Kidney epithelial cell (primary cell): Measurements from ENCODE around the gene AIDA. TPM values are rescaled to one million over a fixed set of nuclear protein-coding genes. Genes with fewer than 3 reads are reported as not detected.
A peak's percentile ranks its signal among the peaks of the same experiment; 100 is the strongest.

ENCODE experiments used
- DNase-seq: peaks from one replicate; pipeline ENCODE4 v3.0.0-alpha.2; 2010; ENCODE audit warnings: low read depth
- H3K27me3 ChIP-seq: 2 replicates; pipeline ENCODE4 v1.6.0; 2011; ENCODE audit warnings: low read length; ENCODE audit not compliant: control insufficient read depth, insufficient read depth
- H3K36me3 ChIP-seq: 2 replicates; pipeline ENCODE4 v1.5.1; 2011; ENCODE audit warnings: low read length; ENCODE audit not compliant: control insufficient read depth, insufficient read depth
- H3K4me3 ChIP-seq: 2 replicates; pipeline ENCODE4 v1.5.1; 2011; ENCODE audit warnings: low read depth, mild to moderate bottlenecking, control low read depth, low read length
- total RNA-seq: library from RNA; depleted of rRNA; stranded (reverse); fragments of >200 nt; gene quantifications from 2 replicates; pipeline ENCODE4 v1.2.3, GENCODE V29; 2015
- TF ChIP-seq, protein P1 (sequence below): IDR thresholded peaks from 2 replicates; pipeline ENCODE4 v1.5.1; 2011; ENCODE audit warnings: mild to moderate bottlenecking, moderate library complexity, low read length, control low read depth, inconsistent platforms; ENCODE audit not compliant: insufficient read depth, poor library complexity, severe bottlenecking

Gene AIDA
- total RNA-seq, 1 donor from 2014 or later, result 50.7 TPM

DNA sequence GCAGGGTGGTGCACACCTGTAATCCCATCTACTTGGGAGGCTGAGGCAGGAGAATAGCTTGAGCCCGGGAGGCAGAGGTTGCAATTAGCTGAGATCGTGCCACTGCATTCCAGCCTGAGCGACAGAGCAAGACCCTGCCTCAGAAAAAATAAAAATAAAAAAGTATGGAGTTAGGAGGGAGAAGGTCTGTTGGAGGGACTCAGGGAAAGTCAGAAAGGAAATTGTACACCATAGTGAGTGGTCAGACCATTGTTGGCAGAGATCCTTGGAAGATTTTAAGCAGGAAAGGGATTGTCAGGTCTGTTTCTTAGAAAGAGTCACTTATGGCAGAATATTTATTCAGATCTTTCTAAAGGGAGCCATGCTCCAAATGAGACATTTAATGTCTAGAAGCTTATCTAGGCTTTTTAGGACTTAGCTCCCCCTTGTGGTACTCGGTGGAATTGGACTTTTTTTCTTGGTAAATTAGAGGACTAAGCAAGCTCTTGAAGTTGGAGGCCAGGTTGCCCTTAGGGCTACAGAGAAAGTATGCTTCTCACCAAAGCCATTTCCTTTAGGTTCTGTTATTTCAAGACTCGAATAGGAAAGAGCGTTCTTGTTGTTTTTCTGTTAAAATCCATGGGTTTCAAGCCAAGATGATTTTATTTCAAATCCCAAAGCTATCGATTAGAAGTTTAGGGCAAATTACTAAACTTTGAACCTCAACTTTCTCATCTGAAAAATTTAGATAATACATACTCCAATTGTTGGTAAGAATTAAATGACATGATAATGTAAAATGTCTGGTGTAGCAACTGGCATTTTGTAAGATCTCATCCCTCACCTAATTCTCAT, 77.9 kb downstream of the AIDA start:
- Histone ChIP-seq H3K4me3 (no peak overlapping the region), H3K27me3 (no peaks in the 10 kb centered on the region), H3K36me3 (no peaks in the 10 kb centered on the region)
- DNase-seq, result no peak
- TF ChIP-seq, protein P1, sequence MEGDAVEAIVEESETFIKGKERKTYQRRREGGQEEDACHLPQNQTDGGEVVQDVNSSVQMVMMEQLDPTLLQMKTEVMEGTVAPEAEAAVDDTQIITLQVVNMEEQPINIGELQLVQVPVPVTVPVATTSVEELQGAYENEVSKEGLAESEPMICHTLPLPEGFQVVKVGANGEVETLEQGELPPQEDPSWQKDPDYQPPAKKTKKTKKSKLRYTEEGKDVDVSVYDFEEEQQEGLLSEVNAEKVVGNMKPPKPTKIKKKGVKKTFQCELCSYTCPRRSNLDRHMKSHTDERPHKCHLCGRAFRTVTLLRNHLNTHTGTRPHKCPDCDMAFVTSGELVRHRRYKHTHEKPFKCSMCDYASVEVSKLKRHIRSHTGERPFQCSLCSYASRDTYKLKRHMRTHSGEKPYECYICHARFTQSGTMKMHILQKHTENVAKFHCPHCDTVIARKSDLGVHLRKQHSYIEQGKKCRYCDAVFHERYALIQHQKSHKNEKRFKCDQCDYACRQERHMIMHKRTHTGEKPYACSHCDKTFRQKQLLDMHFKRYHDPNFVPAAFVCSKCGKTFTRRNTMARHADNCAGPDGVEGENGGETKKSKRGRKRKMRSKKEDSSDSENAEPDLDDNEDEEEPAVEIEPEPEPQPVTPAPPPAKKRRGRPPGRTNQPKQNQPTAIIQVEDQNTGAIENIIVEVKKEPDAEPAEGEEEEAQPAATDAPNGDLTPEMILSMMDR, result peak; percentile 81

DNA sequence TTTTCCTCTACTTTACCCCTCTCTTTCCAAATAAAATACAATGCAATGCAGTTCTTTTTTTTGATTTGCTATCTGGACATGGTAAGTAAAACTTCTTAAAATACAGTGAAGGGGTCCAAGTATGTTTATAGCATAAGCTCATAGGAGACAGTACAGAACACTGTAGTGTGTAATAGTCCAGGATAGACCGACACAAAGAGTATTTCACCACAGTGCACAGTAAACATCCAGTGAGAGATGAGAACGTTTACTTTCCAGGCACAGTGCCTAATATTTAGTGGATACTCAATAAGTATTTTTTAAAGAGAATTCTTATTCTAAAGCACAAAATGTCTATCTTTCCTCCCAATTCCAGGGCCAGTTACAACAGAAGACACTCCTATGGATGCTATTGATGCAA, 79.5 kb downstream of the AIDA start:
- H3K36me3 ChIP-seq, result no peaks in the 10 kb centered on the region
- DNase-seq, result no peak
- no peaks in the 10 kb centered on the region for H3K27me3 ChIP-seq
- H3K4me3 ChIP-seq, result no peak overlapping the region
- TF ChIP-seq, protein P1, result no peak

DNA sequence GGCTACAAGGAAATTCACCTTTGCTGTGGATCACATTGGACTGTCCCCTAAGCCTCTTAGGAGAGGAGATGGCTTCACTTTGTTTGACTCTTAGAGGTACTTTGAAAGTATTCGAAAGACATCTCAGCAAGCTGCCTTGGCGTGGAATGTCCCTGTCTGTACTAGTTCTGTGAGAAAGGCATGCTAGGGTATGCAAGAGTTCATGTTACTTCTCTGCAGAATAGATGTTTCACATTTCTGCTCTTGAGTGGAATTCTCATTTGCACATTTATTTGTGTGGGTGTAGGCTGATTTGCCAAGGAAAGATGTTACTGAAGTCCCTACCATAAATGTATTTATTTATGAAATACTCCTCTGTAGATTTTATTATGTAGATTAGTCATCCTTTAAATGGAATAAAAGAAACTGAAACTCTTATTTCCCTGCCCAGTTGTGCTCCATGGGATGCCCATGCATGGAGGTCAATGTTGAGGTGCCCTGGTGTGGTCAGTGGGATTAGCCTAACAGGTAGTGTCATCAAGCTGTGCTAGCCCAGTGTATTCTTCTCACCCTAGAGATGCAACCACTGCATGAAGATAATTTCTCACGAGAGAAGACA, 80.6 kb downstream of the AIDA start:
- no peak overlapping the region for H3K4me3 ChIP-seq
- H3K36me3 ChIP-seq, result no peaks in the 10 kb centered on the region
- no peak for DNase-seq
- TF ChIP-seq, protein P1, result no peak
- H3K27me3 ChIP-seq, result no peaks in the 10 kb centered on the region

DNA sequence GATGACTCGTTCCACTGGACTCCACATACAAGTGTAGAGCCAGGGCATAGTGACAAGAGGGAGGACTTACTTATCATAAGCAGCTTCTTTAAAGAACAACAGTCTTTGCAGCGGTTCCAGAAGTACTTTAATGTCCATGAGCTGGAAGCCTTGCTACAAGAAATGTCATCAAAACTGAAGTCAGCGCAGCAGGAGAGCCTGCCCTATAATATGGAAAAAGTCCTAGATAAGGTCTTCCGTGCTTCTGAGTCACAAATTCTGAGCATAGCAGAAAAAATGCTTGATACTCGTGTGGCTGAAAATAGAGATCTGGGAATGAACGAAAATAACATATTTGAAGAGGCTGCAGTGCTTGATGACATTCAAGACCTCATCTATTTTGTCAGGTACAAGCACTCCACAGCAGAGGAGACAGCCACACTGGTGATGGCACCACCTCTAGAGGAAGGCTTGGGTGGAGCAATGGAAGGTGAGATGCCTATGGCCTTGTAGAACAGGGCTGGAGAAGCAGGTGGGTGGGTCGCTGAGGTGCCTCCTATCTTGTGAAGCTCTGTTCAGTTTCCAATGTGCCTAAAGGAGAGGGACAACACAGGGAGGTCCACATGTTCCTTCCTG, 82.3 kb downstream of the AIDA start:
- peaks cover 1% of the 10 kb centered on the region for H3K36me3 ChIP-seq
- no peak for DNase-seq
- TF ChIP-seq, protein P1, result no peak

DNA sequence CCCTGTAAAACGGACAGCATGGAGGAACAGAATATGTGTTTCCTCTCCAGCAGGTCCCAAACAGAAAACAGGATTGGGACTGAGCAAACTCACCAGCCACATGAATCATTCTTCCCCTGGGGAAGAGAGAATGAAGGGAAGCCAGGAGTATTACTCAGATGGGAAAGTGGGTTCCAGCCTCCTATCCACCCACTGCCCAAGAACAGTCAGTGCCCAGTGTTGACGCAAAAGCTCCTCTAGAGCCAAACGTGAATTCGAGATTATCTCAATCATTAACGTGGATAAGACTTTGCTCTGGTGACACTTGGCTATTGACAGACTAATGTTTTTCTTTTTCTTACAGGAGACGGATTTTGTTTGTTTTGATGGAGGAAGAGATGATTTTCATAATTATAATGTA, 85.1 kb downstream of the AIDA start:
- DNase-seq, result no peak
- TF ChIP-seq, protein P1, result no peak
- Histone ChIP-seq H3K36me3 (peaks cover 1% of the 10 kb centered on the region), H3K4me3 (no peak overlapping the region), H3K27me3 (no peaks in the 10 kb centered on the region)

More for the DNA sequence above, 82.3 kb downstream of the AIDA start:
- H3K27me3 ChIP-seq, result no peaks in the 10 kb centered on the region
- H3K4me3 ChIP-seq, result no peak overlapping the region
